ENCODE measurements around the gene PRKAG2.

PRKAG2 gene

DNA sequence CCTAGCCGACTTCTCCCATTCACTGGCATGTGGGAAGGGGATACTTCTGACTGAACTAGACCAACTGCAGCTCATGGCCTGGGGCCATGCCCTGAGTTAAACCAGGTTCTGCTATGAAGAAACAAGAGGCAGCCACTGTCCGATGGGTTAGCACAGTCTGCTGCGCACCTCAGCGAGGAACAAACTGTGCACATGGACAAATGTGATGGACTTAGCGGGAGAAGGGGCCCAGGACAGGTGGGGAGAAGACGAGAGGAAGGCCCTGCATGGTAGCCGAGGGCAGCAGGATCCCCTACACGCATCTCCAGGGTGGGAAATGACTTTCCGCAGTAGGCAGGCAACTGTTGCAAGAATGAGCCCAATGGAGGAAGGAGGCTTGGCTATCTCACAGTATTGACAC is 115.0 kb downstream of the PRKAG2 start:
- no peaks in the 10 kb centered on the region for H3K9me2 ChIP-seq (replicated peaks; ENCODE audit: low read depth, low read length)
- H3F3A ChIP-seq (ENCODE audit: low read depth), result no peaks in the 10 kb centered on the region
- no peak overlapping the region for H3K4me2 ChIP-seq (ENCODE audit: low read depth, low read length, poor library complexity, severe bottlenecking)
- H3K9me3 ChIP-seq (ENCODE audit: insufficient read depth, low read depth, low read length), result no peaks in the 10 kb centered on the region
- H2AFZ ChIP-seq (ENCODE audit: low read length), result no peak overlapping the region
- no peaks in the 10 kb centered on the region for H3K79me2 ChIP-seq (ENCODE audit: insufficient read depth, low read length)
- no peak for TF ChIP-seq EZH2phosphoT487 (IDR thresholded peaks at IDR 0.05; ENCODE audit: borderline replicate concordance)
- no peak for TF ChIP-seq CTCF (conservative IDR thresholded peaks at IDR 0.05; ENCODE audit: low read length)
- no peak overlapping the region for H3K4me3 ChIP-seq (ENCODE audit: low read length, poor library complexity, severe bottlenecking)
- no peaks in the 10 kb centered on the region for H3K36me3 ChIP-seq (ENCODE audit: insufficient read depth, low read length)
- no peaks in the 10 kb centered on the region for H3K27me3 ChIP-seq (ENCODE audit: insufficient read depth, low read length, poor library complexity, severe bottlenecking)
- H3K4me1 ChIP-seq (ENCODE audit: insufficient read depth, low read length, poor library complexity, severe bottlenecking), result no peaks in the 10 kb centered on the region
- no peaks in the 10 kb centered on the region for H4K20me1 ChIP-seq (ENCODE audit: insufficient read depth, low read length, poor library complexity, severe bottlenecking)
- no peak overlapping the region for H3K9ac ChIP-seq (ENCODE audit: low read depth, low read length, poor library complexity, severe bottlenecking)

GRCh38 chr7:151761231-151761630 is 115.7 kb downstream of the PRKAG2 start:
- Histone ChIP-seq H4K20me1 (ENCODE audit: insufficient read depth, low read length, poor library complexity, severe bottlenecking) (no peaks in the 10 kb centered on the region), H3K9me3 (ENCODE audit: insufficient read depth, low read depth, low read length) (no peaks in the 10 kb centered on the region), H3K79me2 (ENCODE audit: insufficient read depth, low read length) (no peaks in the 10 kb centered on the region), H2AFZ (ENCODE audit: low read length) (no peak overlapping the region), H3K4me2 (ENCODE audit: low read depth, low read length, poor library complexity, severe bottlenecking) (no peak overlapping the region), H3K4me3 (ENCODE audit: low read length, poor library complexity, severe bottlenecking) (no peak overlapping the region), H3K36me3 (ENCODE audit: insufficient read depth, low read length) (no peaks in the 10 kb centered on the region), H3K9ac (ENCODE audit: low read depth, low read length, poor library complexity, severe bottlenecking) (no peak overlapping the region), H3K27me3 (ENCODE audit: insufficient read depth, low read length, poor library complexity, severe bottlenecking) (no peaks in the 10 kb centered on the region), H3K4me1 (ENCODE audit: insufficient read depth, low read length, poor library complexity, severe bottlenecking) (peaks cover 3% of the 10 kb centered on the region), H3F3A (ENCODE audit: low read depth) (no peaks in the 10 kb centered on the region), H3K9me2 (replicated peaks; ENCODE audit: low read depth, low read length) (no peaks in the 10 kb centered on the region)
- TF ChIP-seq CTCF (conservative IDR thresholded peaks at IDR 0.05; ENCODE audit: low read length), result no peak
- no peak for TF ChIP-seq EZH2phosphoT487 (IDR thresholded peaks at IDR 0.05; ENCODE audit: borderline replicate concordance)

DNA sequence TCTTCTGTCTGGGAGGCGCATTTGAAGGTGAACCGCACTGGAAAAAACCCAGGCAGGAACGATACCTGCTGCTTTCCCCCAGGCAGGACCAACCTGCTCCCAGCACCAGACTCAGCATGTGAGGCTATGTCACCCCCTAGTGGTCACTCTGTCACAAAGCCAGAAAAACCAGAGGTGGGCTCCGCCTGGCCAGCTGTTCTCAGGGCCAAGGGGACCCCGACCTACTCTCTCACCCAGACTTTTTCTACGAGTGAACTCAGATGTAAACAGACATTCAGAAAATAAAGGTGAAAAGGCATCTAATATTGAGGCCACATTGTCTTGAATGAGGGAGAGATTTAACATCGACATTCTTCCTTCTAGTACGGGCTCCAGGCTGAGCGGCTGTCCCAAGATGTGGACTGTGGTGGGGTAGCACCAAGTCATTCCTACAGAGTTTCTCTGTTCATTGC is 117.3 kb downstream of the PRKAG2 start:
- Histone ChIP-seq H4K20me1 (ENCODE audit: insufficient read depth, low read length, poor library complexity, severe bottlenecking) (no peaks in the 10 kb centered on the region), H3F3A (ENCODE audit: low read depth) (no peaks in the 10 kb centered on the region), H3K79me2 (ENCODE audit: insufficient read depth, low read length) (no peaks in the 10 kb centered on the region), H2AFZ (ENCODE audit: low read length) (no peak overlapping the region), H3K9ac (ENCODE audit: low read depth, low read length, poor library complexity, severe bottlenecking) (no peak overlapping the region), H3K4me2 (ENCODE audit: low read depth, low read length, poor library complexity, severe bottlenecking) (no peak overlapping the region), H3K4me3 (ENCODE audit: low read length, poor library complexity, severe bottlenecking) (no peak overlapping the region), H3K9me3 (ENCODE audit: insufficient read depth, low read depth, low read length) (no peaks in the 10 kb centered on the region), H3K36me3 (ENCODE audit: insufficient read depth, low read length) (no peaks in the 10 kb centered on the region), H3K27me3 (ENCODE audit: insufficient read depth, low read length, poor library complexity, severe bottlenecking) (no peaks in the 10 kb centered on the region), H3K4me1 (ENCODE audit: insufficient read depth, low read length, poor library complexity, severe bottlenecking) (peaks cover 19% of the 10 kb centered on the region), H3K9me2 (replicated peaks; ENCODE audit: low read depth, low read length) (no peaks in the 10 kb centered on the region)
- TF ChIP-seq CTCF (conservative IDR thresholded peaks at IDR 0.05; ENCODE audit: low read length) (peak; percentile 97), EZH2phosphoT487 (IDR thresholded peaks at IDR 0.05; ENCODE audit: borderline replicate concordance) (no peak)
